Panc1 (cell line): ENCODE measurements around the gene FIGNL2. TPM values are rescaled to one million over a fixed set of nuclear protein-coding genes. Genes with fewer than 3 reads are reported as not detected.
A peak's percentile ranks its signal among the peaks of the same experiment; 100 is the strongest.

Source experiments
- ATAC-seq: fragments of 200-7000 bp; cut with Tn5 transposase; 2 replicates; pipeline ENCODE4 v1.9.1; 2020; ENCODE audit warnings: mild to moderate bottlenecking, moderate library complexity
- BruUV-seq: library from RNA; stranded (reverse); fragments of 400-500 nt; replicated peaks from 2 replicates; lab custom pipeline; 2021; lab: Mats Ljungman, UMichigan
- CTCF ChIA-PET: fragments of 300-600 bp; sonication (Branson Sonifier 250); formaldehyde crosslinking; loops from one replicate; lab custom pipeline; 2022; ENCODE audit warnings: antibody characterized with exemption; lab: Charles Lee
- POLR2A ChIA-PET: fragments of 300-600 bp; sonication (Branson Sonifier 250); formaldehyde crosslinking; loops from one replicate; lab custom pipeline; 2022; ENCODE audit warnings: antibody characterized with exemption; lab: Charles Lee
- DNase-seq: peaks from one replicate; pipeline ENCODE4 v3.0.0-alpha.2; 2010; ENCODE audit warnings: low read depth, low spot score
- H3K27ac ChIP-seq: 2 replicates; pipeline ENCODE4 v1.5.1; 2011; ENCODE audit warnings: mild to moderate bottlenecking, low read length, inconsistent platforms
- H3K27me3 ChIP-seq: fragments of 200-500 bp; sonication (Bioruptor generic); 2 replicates; pipeline ENCODE4 v1.6.0; 2014; ENCODE audit warnings: low read length, inconsistent platforms; ENCODE audit not compliant: control insufficient read depth, insufficient read depth
- H3K36me3 ChIP-seq: fragments of 200-500 bp; sonication (Bioruptor generic); 2 replicates; pipeline ENCODE4 v1.5.1; 2014; ENCODE audit warnings: inconsistent platforms, mild to moderate bottlenecking, low read length, moderate library complexity; ENCODE audit not compliant: control insufficient read depth, insufficient read depth
- H3K4me1 ChIP-seq: 2 replicates; pipeline ENCODE4 v1.5.1; 2011; ENCODE audit warnings: inconsistent platforms, mild to moderate bottlenecking, low read length, moderate library complexity; ENCODE audit not compliant: control insufficient read depth, insufficient read depth
- H3K4me3 ChIP-seq, 2 experiments: 2 replicates each; pipeline ENCODE4 v1.5.1; 2011 to 2012; ENCODE audit warnings: low read depth in 2 of 2, low read length in 2 of 2, mild to moderate bottlenecking in 2 of 2, inconsistent platforms in 1 of 2, moderate library complexity in 1 of 2
- H3K9me3 ChIP-seq: fragments of 200-500 bp; sonication (Bioruptor generic); 2 replicates; pipeline ENCODE4 v1.5.1; 2014; ENCODE audit warnings: low read depth, mild to moderate bottlenecking, inconsistent platforms, low read length, moderate library complexity; ENCODE audit not compliant: control insufficient read depth, insufficient read depth
- POLR2AphosphoS5 ChIP-seq: IDR thresholded peaks from 2 replicates; pipeline ENCODE4 v1.6.1; 2012; ENCODE audit warnings: mild to moderate bottlenecking, low read depth, low read length, moderate library complexity
- SIN3A ChIP-seq: IDR thresholded peaks from 2 replicates; pipeline ENCODE4 v1.6.1; 2012; ENCODE audit warnings: low read depth, mild to moderate bottlenecking, low read length, moderate library complexity, borderline replicate concordance; ENCODE audit not compliant: insufficient read depth
- TCF7L2 ChIP-seq: IDR thresholded peaks from 2 replicates; pipeline ENCODE4 v1.6.1; 2011; ENCODE audit warnings: mild to moderate bottlenecking, low read depth, low read length, inconsistent platforms
- in situ Hi-C: cut with HindIII; loops from 2 replicates; pipeline ENCODE4 v1.10.0; 2016; ENCODE audit warnings: low sequenced_read_pairs, low pct_unique_long_range_greater_than_20kb
- intact Hi-C: fragments of 100-400 bp; cut with micrococcal nuclease; formaldehyde crosslinking; loops from one replicate; pipeline ENCODE4 v1.10.0; 2022; ENCODE audit not compliant: unreplicated experiment
- total RNA-seq: library from RNA; stranded (reverse); gene quantifications from one replicate; pipeline ENCODE4 v1.2.1, GENCODE V29; 2021; ENCODE audit not compliant: unreplicated experiment
- TF ChIP-seq, protein P1 (sequence below), 2 experiments: IDR thresholded peaks; 2 replicates each; pipeline ENCODE4 v1.6.1; 2011 to 2012; ENCODE audit warnings: low read depth in 2 of 2, control low read depth in 1 of 2, low read length in 1 of 2, mild to moderate bottlenecking in 1 of 2, moderate library complexity in 1 of 2; ENCODE audit not compliant: insufficient read depth in 1 of 2
- TF ChIP-seq, protein P2 (sequence below): fragments of 450-650 bp; IDR thresholded peaks from 2 replicates; pipeline ENCODE4 v1.5.1; 2017; ENCODE audit warnings: mild to moderate bottlenecking

FIGNL2 gene
- total RNA-seq, 1 experiment from 2014 or later = 0.23 TPM

DNA sequence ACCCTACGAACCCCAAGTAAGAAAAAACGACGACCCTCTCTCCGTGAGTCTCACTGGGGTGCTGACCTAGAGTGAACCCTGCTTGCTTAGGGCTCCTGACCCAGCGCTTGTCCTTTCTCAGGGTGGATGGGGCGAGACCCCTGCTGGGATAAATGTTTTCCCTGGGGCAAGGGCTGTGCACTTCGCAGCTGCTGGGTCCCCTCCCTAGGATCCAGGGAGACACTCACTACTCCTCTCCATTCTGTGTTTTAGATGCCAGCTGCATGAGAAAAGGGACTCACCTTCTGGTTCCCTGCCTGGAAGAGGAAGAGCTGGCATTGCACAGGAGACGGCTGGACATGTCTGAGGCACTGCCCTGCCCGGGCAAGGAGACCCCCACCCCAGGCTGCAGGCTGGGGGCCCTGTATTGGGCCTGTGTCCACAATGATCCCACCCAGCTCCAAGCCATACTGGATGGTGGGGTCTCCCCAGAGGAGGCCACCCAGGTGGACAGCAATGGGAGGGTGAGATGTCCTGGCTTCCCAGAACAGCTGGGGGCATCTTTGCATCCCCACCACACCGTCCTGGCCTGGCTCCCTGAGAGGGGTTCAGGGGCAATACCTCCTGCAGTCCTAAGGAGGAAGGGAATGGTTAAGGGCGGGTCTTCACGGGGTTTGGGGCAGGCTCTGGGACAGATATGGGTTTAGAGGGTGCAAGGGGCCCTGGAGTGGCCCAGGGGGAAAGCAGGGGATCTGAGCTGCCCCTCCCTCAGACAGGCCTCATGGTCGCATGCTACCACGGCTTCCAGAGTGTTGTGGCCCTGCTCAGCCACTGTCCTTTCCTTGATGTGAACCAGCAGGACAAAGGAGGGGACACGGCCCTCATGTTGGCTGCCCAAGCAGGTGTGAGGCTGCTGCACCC, 40.0 kb upstream of the FIGNL2 start:
- Histone ChIP-seq H3K27me3 (no peaks in the 10 kb centered on the region), H3K36me3 (no peaks in the 10 kb centered on the region), H3K4me1 (no peaks in the 10 kb centered on the region), H3K4me3 (no peak overlapping the region), H3K27ac (no peak overlapping the region), H3K9me3 (peaks cover 7% of the 10 kb centered on the region; the same call in 1 of the 2 replicates)
- intact Hi-C loops = no loop called here
- ATAC-seq (peak; percentile 25; the same call in 1 of the 2 replicates), DNase-seq (no peak)
- POLR2A ChIA-PET = interaction anchor here (0.6 kb wide), 1 partner anchor 449 kb away, joined by 3 read pairs; no protein-coding TSS in a partner anchor
- in situ Hi-C loops = no loop called here
- TF ChIP-seq, protein P1, sequence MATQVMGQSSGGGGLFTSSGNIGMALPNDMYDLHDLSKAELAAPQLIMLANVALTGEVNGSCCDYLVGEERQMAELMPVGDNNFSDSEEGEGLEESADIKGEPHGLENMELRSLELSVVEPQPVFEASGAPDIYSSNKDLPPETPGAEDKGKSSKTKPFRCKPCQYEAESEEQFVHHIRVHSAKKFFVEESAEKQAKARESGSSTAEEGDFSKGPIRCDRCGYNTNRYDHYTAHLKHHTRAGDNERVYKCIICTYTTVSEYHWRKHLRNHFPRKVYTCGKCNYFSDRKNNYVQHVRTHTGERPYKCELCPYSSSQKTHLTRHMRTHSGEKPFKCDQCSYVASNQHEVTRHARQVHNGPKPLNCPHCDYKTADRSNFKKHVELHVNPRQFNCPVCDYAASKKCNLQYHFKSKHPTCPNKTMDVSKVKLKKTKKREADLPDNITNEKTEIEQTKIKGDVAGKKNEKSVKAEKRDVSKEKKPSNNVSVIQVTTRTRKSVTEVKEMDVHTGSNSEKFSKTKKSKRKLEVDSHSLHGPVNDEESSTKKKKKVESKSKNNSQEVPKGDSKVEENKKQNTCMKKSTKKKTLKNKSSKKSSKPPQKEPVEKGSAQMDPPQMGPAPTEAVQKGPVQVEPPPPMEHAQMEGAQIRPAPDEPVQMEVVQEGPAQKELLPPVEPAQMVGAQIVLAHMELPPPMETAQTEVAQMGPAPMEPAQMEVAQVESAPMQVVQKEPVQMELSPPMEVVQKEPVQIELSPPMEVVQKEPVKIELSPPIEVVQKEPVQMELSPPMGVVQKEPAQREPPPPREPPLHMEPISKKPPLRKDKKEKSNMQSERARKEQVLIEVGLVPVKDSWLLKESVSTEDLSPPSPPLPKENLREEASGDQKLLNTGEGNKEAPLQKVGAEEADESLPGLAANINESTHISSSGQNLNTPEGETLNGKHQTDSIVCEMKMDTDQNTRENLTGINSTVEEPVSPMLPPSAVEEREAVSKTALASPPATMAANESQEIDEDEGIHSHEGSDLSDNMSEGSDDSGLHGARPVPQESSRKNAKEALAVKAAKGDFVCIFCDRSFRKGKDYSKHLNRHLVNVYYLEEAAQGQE (IDR thresholded peaks at IDR 0.05; ENCODE audit: insufficient read depth in 1 of 2, low read depth in 2 of 2, low read length in 1 of 2) = no peak
- TF ChIP-seq TCF7L2 (no peak), POLR2AphosphoS5 (no peak), SIN3A (no peak)
- TF ChIP-seq, protein P2, sequence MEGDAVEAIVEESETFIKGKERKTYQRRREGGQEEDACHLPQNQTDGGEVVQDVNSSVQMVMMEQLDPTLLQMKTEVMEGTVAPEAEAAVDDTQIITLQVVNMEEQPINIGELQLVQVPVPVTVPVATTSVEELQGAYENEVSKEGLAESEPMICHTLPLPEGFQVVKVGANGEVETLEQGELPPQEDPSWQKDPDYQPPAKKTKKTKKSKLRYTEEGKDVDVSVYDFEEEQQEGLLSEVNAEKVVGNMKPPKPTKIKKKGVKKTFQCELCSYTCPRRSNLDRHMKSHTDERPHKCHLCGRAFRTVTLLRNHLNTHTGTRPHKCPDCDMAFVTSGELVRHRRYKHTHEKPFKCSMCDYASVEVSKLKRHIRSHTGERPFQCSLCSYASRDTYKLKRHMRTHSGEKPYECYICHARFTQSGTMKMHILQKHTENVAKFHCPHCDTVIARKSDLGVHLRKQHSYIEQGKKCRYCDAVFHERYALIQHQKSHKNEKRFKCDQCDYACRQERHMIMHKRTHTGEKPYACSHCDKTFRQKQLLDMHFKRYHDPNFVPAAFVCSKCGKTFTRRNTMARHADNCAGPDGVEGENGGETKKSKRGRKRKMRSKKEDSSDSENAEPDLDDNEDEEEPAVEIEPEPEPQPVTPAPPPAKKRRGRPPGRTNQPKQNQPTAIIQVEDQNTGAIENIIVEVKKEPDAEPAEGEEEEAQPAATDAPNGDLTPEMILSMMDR = no peak
- CTCF ChIA-PET = interaction anchor here (0.6 to 1.2 kb wide), 9 partner anchors 9 to 554 kb away, joined by 3 to 12 read pairs (median 5); no protein-coding TSS in a partner anchor
- BruUV-seq = no TSS peak

DNA sequence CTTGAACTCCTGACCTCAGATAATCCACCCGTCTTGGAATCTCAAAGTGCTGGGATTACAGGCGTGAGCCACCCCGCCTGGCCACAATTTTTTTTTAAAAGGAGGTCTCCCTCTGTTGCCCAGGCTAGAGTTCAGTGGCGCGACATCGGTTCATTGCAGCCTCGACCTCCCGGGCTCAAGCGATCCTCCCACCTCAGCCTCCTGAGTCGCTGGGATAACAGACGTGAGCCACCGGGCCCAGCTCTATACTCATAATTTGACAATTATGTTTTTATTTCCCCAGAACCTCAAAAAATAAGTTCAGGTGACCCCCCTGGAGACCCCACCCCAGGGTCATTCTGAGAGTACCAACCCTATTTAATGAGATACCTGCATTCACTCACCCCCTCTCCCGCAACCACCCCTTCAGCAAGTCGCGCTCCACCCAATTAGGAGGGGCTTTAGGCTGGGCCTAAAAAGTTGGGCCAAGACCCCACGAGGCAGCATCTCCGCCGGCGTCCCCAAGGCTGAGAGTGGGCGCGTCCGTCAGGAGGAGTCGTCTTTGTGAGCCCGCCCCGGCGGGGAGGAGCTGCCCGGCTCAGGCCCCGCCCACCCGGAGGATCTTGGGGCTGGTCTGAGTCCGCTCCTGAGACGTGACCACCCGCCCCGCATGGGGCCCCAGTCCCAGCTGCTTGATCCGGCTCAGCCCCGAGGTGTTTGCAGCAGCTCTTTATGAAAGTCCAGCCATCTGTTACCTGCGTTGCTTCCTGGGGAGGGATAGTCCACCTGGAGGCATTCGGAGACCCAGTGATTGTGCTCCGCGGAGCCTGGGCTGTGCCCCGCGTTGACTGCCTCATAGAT, 39.2 kb upstream of the FIGNL2 start, which contains the start of gene ANKRD33:
TSS of gene ANKRD33 (plus strand) at position 628 of the 840 bp plus-strand sequence. CDS start at position 712, 84 bp downstream.
- no peak within 1 kb of the TSS for H3K27ac ChIP-seq
- ATAC-seq = peak; percentile 56

More for the DNA sequence above, 39.2 kb upstream of the FIGNL2 start, which contains the start of gene ANKRD33:
- intact Hi-C loops = no loop called here
- peaks cover 7% of the 10 kb centered on the region; the same call in 1 of the 2 replicates for H3K9me3 ChIP-seq
- no peak for DNase-seq
- ChIA-PET POLR2A (interaction anchor here (0.6 kb wide), 1 partner anchor 448 kb away, joined by 3 read pairs; no protein-coding TSS in a partner anchor), CTCF (interaction anchor here (0.6 to 0.9 kb wide), 5 partner anchors 8 to 553 kb away, joined by 3 to 5 read pairs (median 4); no protein-coding TSS in a partner anchor)
- H3K27me3 ChIP-seq = no peaks in the 10 kb centered on the region
- no peaks in the 10 kb centered on the region for H3K4me1 ChIP-seq
- H3K4me3 ChIP-seq = no peak within 1 kb of the TSS
- TF ChIP-seq, protein P1 (IDR thresholded peaks at IDR 0.05; ENCODE audit: insufficient read depth in 1 of 2, low read depth in 2 of 2, low read length in 1 of 2) = no peak
- TF ChIP-seq TCF7L2 (no peak), SIN3A (no peak), POLR2AphosphoS5 (no peak)
- TF ChIP-seq, protein P2 = no peak
- no peaks in the 10 kb centered on the region for H3K36me3 ChIP-seq
- in situ Hi-C loops = no loop called here
- no TSS peak for BruUV-seq
